Left lung (tissue), 10 donors: ENCODE data around the gene PFN1. TPM values are rescaled to one million over a fixed set of nuclear protein-coding genes. Genes with fewer than 3 reads are reported as not detected.
"Not testable (repeated sequence)": the region's sequence is repeated elsewhere in the genome, so short reads cannot be mapped to it uniquely, and the experiment has no call there.

Experiments used
- ATAC-seq: fragments of 200-7000 bp; cut with Tn5 transposase; one replicate; pipeline ENCODE4 v1.9.1; 2020; ENCODE audit warnings: moderate library complexity
- DNase-seq, 4 donors: peaks; one replicate each; pipeline ENCODE4 v3.0.0-alpha.2; 2013 to 2020
- H3K27ac ChIP-seq, 2 donors: fragments of 200-600 bp; sonication (generic) in 1 of 2; one replicate each; pipeline versions ENCODE4 v1.5.0 to v1.8.0; 2020 to 2021
- H3K27me3 ChIP-seq, 2 donors: fragments of 200-600 bp; sonication (generic) in 1 of 2; one replicate each; pipeline versions ENCODE4 v1.5.0 to v1.8.0; 2020 to 2021
- H3K36me3 ChIP-seq, 2 donors: fragments of 200-600 bp; sonication (generic) in 1 of 2; one replicate each; pipeline versions ENCODE4 v1.5.0 to v1.8.0; 2020 to 2021
- H3K4me1 ChIP-seq, 2 donors: fragments of 200-600 bp; one replicate each; pipeline ENCODE4 v1.8.0; 2021
- H3K4me3 ChIP-seq, 2 donors: fragments of 200-600 bp; sonication (generic) in 1 of 2; one replicate each; pipeline versions ENCODE4 v1.5.0 to v1.8.0; 2020 to 2021; ENCODE audit warnings: mild to moderate bottlenecking in 1 of 2
- H3K9me3 ChIP-seq, 2 donors: fragments of 200-600 bp; sonication (generic) in 1 of 2; one replicate each; pipeline versions ENCODE4 v1.5.0 to v1.8.0; 2020 to 2021
- intact Hi-C, 2 donors: fragments of 100-400 bp; cut with DNase I; formaldehyde crosslinking; loops; one replicate each; pipeline versions ENCODE4 v1.11.2 to v1.14.2; 2022
- polyA plus RNA-seq, 6 donors: library from polyadenylated mRNA; unstranded; fragments of 120-200 nt; gene quantifications; one replicate each; pipeline ENCODE4 v1.2.1, GENCODE V29; 2013; ENCODE audit not compliant: insufficient read length in 6 of 6
- total RNA-seq, 2 donors: library from RNA; stranded (reverse); fragmentation: NEBNext Ultra II Directional; extraction: Animal tissue kit (Norgen Biotek cat#: 25700); gene quantifications; one replicate each; pipeline ENCODE4 v1.2.1, GENCODE V29; 2021
- TF ChIP-seq, protein P1 (sequence below), 2 donors: fragments of 200-600 bp; sonication (generic) in 1 of 2; IDR thresholded peaks; one replicate each; pipeline versions ENCODE4 v1.5.0 to v1.8.0; 2021; ENCODE audit warnings: antibody characterized with exemption in 2 of 2
- donor health status: DM: no; HTN: yes; CAD: no.
- donor health status: DM: no; HTN: no; CAD: no.

PFN1 gene
- total and polyA plus RNA-seq, 8 donors, result 337 to 987 (median 430) TPM

DNA sequence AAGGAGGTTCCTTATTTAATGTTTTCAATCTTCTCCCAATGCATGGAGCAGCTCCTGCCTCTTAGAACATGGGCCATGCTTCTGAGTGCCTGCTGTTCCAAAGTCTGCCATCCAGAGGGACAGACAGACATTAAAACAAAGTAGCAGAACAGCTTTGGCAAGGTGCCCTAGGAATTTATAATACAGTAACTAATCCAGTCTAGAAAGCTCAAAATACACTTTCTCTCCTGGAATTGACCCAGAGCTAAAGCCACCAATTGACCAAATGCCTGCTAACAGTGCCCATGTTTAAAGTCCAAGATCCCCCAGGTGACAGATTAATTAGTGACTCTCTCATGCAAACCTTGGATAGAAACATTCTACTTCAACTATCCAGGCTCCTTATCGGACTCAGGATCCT is 34.3 kb downstream of the PFN1 start:
- intact Hi-C loops, result no loop called here
- no peak for ATAC-seq
- TF ChIP-seq, protein P1, sequence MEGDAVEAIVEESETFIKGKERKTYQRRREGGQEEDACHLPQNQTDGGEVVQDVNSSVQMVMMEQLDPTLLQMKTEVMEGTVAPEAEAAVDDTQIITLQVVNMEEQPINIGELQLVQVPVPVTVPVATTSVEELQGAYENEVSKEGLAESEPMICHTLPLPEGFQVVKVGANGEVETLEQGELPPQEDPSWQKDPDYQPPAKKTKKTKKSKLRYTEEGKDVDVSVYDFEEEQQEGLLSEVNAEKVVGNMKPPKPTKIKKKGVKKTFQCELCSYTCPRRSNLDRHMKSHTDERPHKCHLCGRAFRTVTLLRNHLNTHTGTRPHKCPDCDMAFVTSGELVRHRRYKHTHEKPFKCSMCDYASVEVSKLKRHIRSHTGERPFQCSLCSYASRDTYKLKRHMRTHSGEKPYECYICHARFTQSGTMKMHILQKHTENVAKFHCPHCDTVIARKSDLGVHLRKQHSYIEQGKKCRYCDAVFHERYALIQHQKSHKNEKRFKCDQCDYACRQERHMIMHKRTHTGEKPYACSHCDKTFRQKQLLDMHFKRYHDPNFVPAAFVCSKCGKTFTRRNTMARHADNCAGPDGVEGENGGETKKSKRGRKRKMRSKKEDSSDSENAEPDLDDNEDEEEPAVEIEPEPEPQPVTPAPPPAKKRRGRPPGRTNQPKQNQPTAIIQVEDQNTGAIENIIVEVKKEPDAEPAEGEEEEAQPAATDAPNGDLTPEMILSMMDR (IDR thresholded peaks at IDR 0.05), result no peak

DNA sequence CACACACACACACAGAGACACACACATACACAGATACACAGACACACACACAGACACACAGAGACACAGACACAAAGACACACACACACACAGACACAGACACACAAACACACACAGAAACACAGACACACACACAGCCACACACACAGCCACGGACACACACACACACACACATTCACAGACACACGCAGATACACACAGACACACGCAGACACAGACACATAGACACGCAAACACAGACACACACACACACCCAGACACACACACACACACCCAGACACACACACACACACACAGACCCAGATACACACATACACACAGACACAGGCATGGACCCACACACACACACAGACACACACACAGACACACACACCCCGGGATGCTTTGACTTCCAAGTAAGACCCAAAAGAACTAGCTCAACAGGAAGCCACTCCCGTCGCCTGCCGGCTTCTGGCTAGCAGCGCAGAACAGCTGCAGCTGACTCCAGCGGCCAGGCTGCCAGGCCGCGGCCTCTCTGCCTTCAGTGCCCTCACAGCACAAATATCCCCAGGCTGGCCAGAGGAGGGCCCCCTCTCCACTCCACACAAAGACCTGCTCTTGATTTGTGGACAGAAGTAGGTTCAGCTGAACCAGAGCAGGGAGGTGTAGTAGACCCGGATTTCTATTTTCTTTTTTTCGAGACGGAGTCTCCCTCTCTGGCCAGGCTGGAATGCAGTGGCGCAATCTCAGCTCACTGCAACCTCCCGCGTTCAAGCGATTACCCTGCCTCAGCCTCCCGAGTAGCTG is 39.4 kb downstream of the PFN1 start:
- H3K36me3 ChIP-seq, result no peaks in the 10 kb centered on the region
- peaks cover 0 to 11% of the 10 kb centered on the region in 2 donors for H3K4me1 ChIP-seq
- TF ChIP-seq, protein P1 (IDR thresholded peaks at IDR 0.05), result peak; percentile 75 to 78

More for the DNA sequence above, 34.3 kb downstream of the PFN1 start:
- Histone ChIP-seq H3K4me3 (no peak overlapping the region), H3K36me3 (no peaks in the 10 kb centered on the region), H3K9me3 (no peaks in the 10 kb centered on the region), H3K4me1 (peaks cover 0 to 9% of the 10 kb centered on the region in 2 donors), H3K27me3 (no peaks in the 10 kb centered on the region), H3K27ac (no peak overlapping the region)
- DNase-seq, result no peak

DNA sequence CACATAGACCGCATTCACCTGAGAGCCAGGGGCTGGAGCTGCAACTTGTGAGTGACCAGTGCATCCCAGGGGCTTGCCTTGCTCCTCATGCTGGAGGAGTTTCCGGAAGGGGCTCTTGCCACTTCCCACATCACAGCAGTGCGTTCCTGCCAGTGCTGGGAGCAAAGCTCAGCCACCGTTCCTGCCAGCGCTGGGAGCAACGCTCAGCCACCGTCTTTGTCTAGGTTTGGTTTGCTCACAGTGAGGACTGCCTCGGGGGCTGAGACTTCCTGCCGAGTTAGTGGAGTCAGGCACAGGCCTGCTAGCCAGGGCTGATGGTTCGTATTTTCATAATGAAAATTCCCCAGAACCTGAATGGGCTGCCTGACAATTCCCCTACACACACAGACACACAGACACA is 40.0 kb downstream of the PFN1 start:
- no peak for ATAC-seq
- peak in 1 of 4 donors; percentile 25 for DNase-seq
- no peaks in the 10 kb centered on the region for H3K9me3 ChIP-seq
- no peaks in the 10 kb centered on the region for H3K36me3 ChIP-seq
- H3K4me3 ChIP-seq, result no peak overlapping the region
- no peaks in the 10 kb centered on the region for H3K27me3 ChIP-seq
- TF ChIP-seq, protein P1 (IDR thresholded peaks at IDR 0.05), result no peak
- intact Hi-C loops, result loop anchor here in 1 of 2 donors (10.0 kb wide), 1 partner anchor 66 kb away; no protein-coding TSS in a partner anchor
- peaks cover 0 to 16% of the 10 kb centered on the region in 2 donors for H3K4me1 ChIP-seq
- H3K27ac ChIP-seq, result peak overlapping the region in 1 of 2 donors; percentile 23

More for the DNA sequence above, 39.4 kb downstream of the PFN1 start:
- Histone ChIP-seq H3K4me3 (no peak overlapping the region), H3K27me3 (no peaks in the 10 kb centered on the region), H3K9me3 (no peaks in the 10 kb centered on the region), H3K27ac (peak overlapping the region; percentile 57 to 67)
- intact Hi-C loops, result loop anchor here in 1 of 2 donors (10.0 kb wide), 1 partner anchor 66 kb away; no protein-coding TSS in a partner anchor
- DNase-seq (peak; percentile 74 to 95 (median 92)), ATAC-seq (peak; percentile 98)

DNA sequence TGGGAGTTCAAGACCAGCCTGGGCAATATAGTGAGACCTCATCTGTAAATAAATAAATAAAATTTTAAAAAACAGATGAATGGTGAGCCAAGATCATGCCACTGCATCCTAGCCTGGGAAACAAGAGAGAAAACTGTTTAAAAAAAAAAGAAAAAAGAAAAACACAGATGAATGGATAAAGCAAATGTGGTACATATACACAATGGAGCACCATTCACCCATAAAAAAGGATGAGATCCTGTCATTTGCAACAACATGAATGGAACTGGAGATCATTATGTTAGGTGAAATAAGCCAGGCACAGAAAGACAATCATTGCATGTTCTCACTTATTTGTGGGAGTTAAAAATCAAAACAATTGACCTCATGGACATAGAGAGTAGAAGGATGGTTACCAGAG is 41.7 kb downstream of the PFN1 start:
- H3K4me1 ChIP-seq, result peaks cover 6 to 29% of the 10 kb centered on the region in 2 donors
- H3K27me3 ChIP-seq, DNase-seq, H3K9me3 ChIP-seq, H3K27ac ChIP-seq, H3K36me3 ChIP-seq, H3K4me3 ChIP-seq, ATAC-seq: not testable (repeated sequence)
- intact Hi-C loops, result loop anchor here in 1 of 2 donors (10.0 kb wide), 1 partner anchor 68 kb away; no protein-coding TSS in a partner anchor

DNA sequence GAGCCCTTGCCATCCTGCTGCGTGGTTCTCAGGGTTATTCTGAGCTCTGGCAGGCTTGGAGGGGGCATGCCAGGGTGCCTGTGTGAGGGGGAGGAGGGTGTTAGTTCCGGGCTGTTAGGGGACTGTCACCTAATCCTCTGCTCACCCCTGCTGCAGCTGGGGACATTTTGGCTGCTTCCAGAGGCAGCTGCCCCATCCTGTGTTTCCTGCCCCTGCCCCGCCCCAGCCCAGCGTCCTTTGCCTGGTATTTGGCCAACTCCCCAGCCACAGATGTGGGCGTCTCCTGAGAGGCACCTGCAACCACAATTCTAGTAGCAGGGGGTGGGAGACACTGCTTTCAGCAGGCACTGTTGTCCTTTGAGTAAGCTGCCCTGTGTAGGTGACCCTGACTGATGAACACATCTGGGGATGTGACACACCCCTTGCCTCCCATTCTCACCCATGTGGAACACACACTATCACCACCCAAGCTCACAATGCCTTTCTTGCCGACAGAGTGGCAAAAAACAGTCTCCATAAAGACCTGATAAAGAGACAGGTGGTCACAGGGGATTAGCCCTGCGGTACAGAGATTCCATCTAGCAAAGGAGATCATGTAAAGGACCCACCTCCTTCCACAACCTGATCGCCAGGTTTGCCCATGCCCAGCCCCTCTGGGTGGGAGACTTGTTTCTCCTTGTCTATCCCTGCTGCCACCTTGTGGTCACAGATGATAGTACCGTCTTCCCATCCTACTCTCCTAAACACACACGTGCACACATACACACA is 45.1 kb downstream of the PFN1 start, which contains the start of gene CHRNE:
Gene CHRNE (minus strand): TSS at position 48 of the 768 bp plus-strand sequence. CDS start 35 bp downstream, at position 13.
- peaks cover 0 to 21% of the 10 kb centered on the region in 2 donors for H3K27me3 ChIP-seq
- intact Hi-C loops, result loop anchor here in 1 of 2 donors (10.0 kb wide), 1 partner anchor 72 kb away; no protein-coding TSS in a partner anchor
- peaks cover 11 to 48% of the 10 kb centered on the region in 2 donors for H3K4me1 ChIP-seq
- no peaks in the 10 kb centered on the region for H3K36me3 ChIP-seq
- DNase-seq (peak; percentile 64 to 84 (median 82)), ATAC-seq (peak; percentile 51)
- H3K27ac ChIP-seq, result peak within 1 kb of the TSS; percentile 80 to 85
- TF ChIP-seq, protein P1 (IDR thresholded peaks at IDR 0.05), result peak; percentile 70 to 80
- peak within 1 kb of the TSS in 1 of 2 donors; percentile 54 for H3K4me3 ChIP-seq
- H3K9me3 ChIP-seq, result no peaks in the 10 kb centered on the region
